Spinal cord (tissue), 10 donors: ENCODE measurements around the gene TRIB2. TPM values are rescaled to one million over a fixed set of nuclear protein-coding genes. Genes with fewer than 3 reads are reported as not detected.

Experiments used
- DNase-seq, 6 donors: peaks; one replicate each; pipeline versions ENCODE4 v3.0.0 to v3.0.0-alpha.2; 2013 to 2015; ENCODE audit warnings: low spot score in 6 of 6, low read depth in 4 of 6
- H3K27ac ChIP-seq: one replicate; pipeline ENCODE4 v1.5.1; 2013; ENCODE audit warnings: low read depth, low read length, control low read depth
- H3K27me3 ChIP-seq: one replicate; pipeline ENCODE4 v1.6.1; 2013; ENCODE audit warnings: low read length; ENCODE audit not compliant: control insufficient read depth, insufficient read depth
- H3K36me3 ChIP-seq: one replicate; pipeline ENCODE4 v1.6.1; 2013; ENCODE audit warnings: low read length; ENCODE audit not compliant: control insufficient read depth, insufficient read depth
- H3K4me1 ChIP-seq: one replicate; pipeline ENCODE4 v1.6.1; 2013; ENCODE audit warnings: low read length; ENCODE audit not compliant: control insufficient read depth, insufficient read depth
- H3K4me3 ChIP-seq: one replicate; pipeline ENCODE4 v1.5.1; 2013; ENCODE audit warnings: low read depth, low read length, control low read depth
- H3K9me3 ChIP-seq: one replicate; pipeline ENCODE4 v1.6.1; 2013; ENCODE audit warnings: low read length; ENCODE audit not compliant: control insufficient read depth, insufficient read depth
- WGBS: methylation state at CpG from one replicate; pipeline ENCODE4 v1.1.5; 2013; ENCODE audit warnings: missing lambda C conversion rate; ENCODE audit not compliant: insufficient coverage; 5-methylcytosine and 5-hydroxymethylcytosine counted together
- polyA plus RNA-seq, 2 donors: library from polyadenylated mRNA; unstranded; fragments of 120-200 nt; gene quantifications; one replicate each; pipeline ENCODE4 v1.2.1, GENCODE V29; 2013; ENCODE audit not compliant: insufficient read length in 2 of 2
- total RNA-seq, 2 donors: library from RNA; depleted of rRNA in 1 of 2; stranded (reverse); fragments of 120-200 nt in 1 of 2; fragments of >200 nt in 1 of 2; gene quantifications; one replicate each; pipeline versions ENCODE4 v1.2.3 to v1.2.4, GENCODE V29; 2013 to 2014
- donor health status: healthy.

TRIB2 gene
- total and polyA plus RNA-seq, 4 donors: 157 to 211 (median 189) TPM

GRCh38 chr2:12708508-12709206, 8.1 kb upstream of the TRIB2 start:
- H3K9me3 ChIP-seq: no peaks in the 10 kb centered on the region
- DNase-seq: no peak
- no peak overlapping the region for H3K4me3 ChIP-seq
- WGBS: 88% methylated on average over 6 of the region's 8 CpGs
- no peaks in the 10 kb centered on the region for H3K27me3 ChIP-seq
- no peak overlapping the region for H3K27ac ChIP-seq
- H3K36me3 ChIP-seq: no peaks in the 10 kb centered on the region
- H3K4me1 ChIP-seq: no peaks in the 10 kb centered on the region

GRCh38 chr2:12709207-12709522, 7.6 kb upstream of the TRIB2 start:
- Histone ChIP-seq H3K27ac (no peak overlapping the region), H3K4me3 (no peak overlapping the region)
- DNase-seq: no peak

GRCh38 chr2:12710301-12710700, 6.4 kb upstream of the TRIB2 start:
- WGBS: no CpG with 5 or more reads among the region's 4 CpGs
- H3K27ac ChIP-seq: no peak overlapping the region

More at GRCh38 chr2:12709207-12709522, 7.6 kb upstream of the TRIB2 start:
- H3K36me3 ChIP-seq: no peaks in the 10 kb centered on the region
- H3K9me3 ChIP-seq: no peaks in the 10 kb centered on the region
- H3K4me1 ChIP-seq: no peaks in the 10 kb centered on the region
- no peaks in the 10 kb centered on the region for H3K27me3 ChIP-seq

GRCh38 chr2:12711339-12711738, 5.4 kb upstream of the TRIB2 start:
- DNase-seq: no peak
- H3K36me3 ChIP-seq: no peaks in the 10 kb centered on the region
- no peak overlapping the region for H3K4me3 ChIP-seq
- no peak overlapping the region for H3K27ac ChIP-seq
- peaks cover 19% of the 10 kb centered on the region for H3K4me1 ChIP-seq
- no peaks in the 10 kb centered on the region for H3K9me3 ChIP-seq
- no CpG with 5 or more reads among the region's 1 CpG for WGBS
- H3K27me3 ChIP-seq: no peaks in the 10 kb centered on the region

More at GRCh38 chr2:12710301-12710700, 6.4 kb upstream of the TRIB2 start:
- Histone ChIP-seq H3K9me3 (no peaks in the 10 kb centered on the region), H3K27me3 (no peaks in the 10 kb centered on the region), H3K4me1 (peaks cover 9% of the 10 kb centered on the region), H3K36me3 (no peaks in the 10 kb centered on the region), H3K4me3 (no peak overlapping the region)
- DNase-seq: no peak

- Histone ChIP-seq H3K36me3 (no peaks in the 10 kb centered on the region), H3K9me3 (no peaks in the 10 kb centered on the region), H3K4me1 (peaks cover 20% of the 10 kb centered on the region), H3K27me3 (no peaks in the 10 kb centered on the region), H3K27ac (no peak overlapping the region), H3K4me3 (no peak overlapping the region)
- WGBS: 100% methylated on average over 1 of the region's 8 CpGs
- DNase-seq: no peak
These were observed 3.9 kb upstream of the TRIB2 start for GRCh38 chr2:12712881-12713280.

- Histone ChIP-seq H3K27me3 (no peaks in the 10 kb centered on the region), H3K36me3 (no peaks in the 10 kb centered on the region), H3K27ac (peak overlapping the region; percentile 95), H3K9me3 (no peaks in the 10 kb centered on the region), H3K4me1 (peaks cover 20% of the 10 kb centered on the region), H3K4me3 (no peak overlapping the region)
- WGBS: 79% methylated on average over 6 of the region's 10 CpGs
- peak in 1 of 6 donors; percentile 50 for DNase-seq
These were observed 2.1 kb upstream of the TRIB2 start for GRCh38 chr2:12714391-12715221.

- peak in 2 of 6 donors; percentile 38 to 53 for DNase-seq
- H3K36me3 ChIP-seq: no peaks in the 10 kb centered on the region
- H3K4me3 ChIP-seq: peak overlapping the region; percentile 95
- peaks cover 20% of the 10 kb centered on the region for H3K4me1 ChIP-seq
- no peaks in the 10 kb centered on the region for H3K27me3 ChIP-seq
- WGBS: 38% methylated on average over 8 of the region's 14 CpGs
- H3K9me3 ChIP-seq: no peaks in the 10 kb centered on the region
- peak overlapping the region; percentile 95 for H3K27ac ChIP-seq
These were observed 1.3 kb upstream of the TRIB2 start for GRCh38 chr2:12715258-12716031.

GRCh38 chr2:12716032-12716281, 779 bp upstream of the TRIB2 start:
- 11% methylated on average over 3 of the region's 3 CpGs for WGBS
- H3K4me3 ChIP-seq: peak overlapping the region; percentile 95
- H3K9me3 ChIP-seq: no peaks in the 10 kb centered on the region
- no peaks in the 10 kb centered on the region for H3K36me3 ChIP-seq
- H3K27me3 ChIP-seq: no peaks in the 10 kb centered on the region
- H3K27ac ChIP-seq: peak overlapping the region; percentile 95
- DNase-seq: peak in 4 of 6 donors; percentile 61 to 89 (median 75)
- H3K4me1 ChIP-seq: peaks cover 20% of the 10 kb centered on the region

GRCh38 chr2:12717191-12718014, 667 bp downstream of the TRIB2 start:
- peak in 5 of 6 donors; percentile 61 to 94 (median 77) for DNase-seq
- no peaks in the 10 kb centered on the region for H3K9me3 ChIP-seq
- peak overlapping the region; percentile 96 for H3K27ac ChIP-seq
- H3K4me3 ChIP-seq: peak overlapping the region; percentile 95
- H3K36me3 ChIP-seq: no peaks in the 10 kb centered on the region
- H3K27me3 ChIP-seq: no peaks in the 10 kb centered on the region
- WGBS: under 1% methylated on average over 64 of the region's 74 CpGs
- H3K4me1 ChIP-seq: peaks cover 25% of the 10 kb centered on the region
